Inflammatory macrophage (primary cell): ENCODE measurements around the gene LGR6.

ENCODE experiments used
- DNase-seq, 2 donors: peaks; one replicate each; pipeline ENCODE4 v3.0.0-alpha.2; 2020 to 2022

Gene LGR6

DNA sequence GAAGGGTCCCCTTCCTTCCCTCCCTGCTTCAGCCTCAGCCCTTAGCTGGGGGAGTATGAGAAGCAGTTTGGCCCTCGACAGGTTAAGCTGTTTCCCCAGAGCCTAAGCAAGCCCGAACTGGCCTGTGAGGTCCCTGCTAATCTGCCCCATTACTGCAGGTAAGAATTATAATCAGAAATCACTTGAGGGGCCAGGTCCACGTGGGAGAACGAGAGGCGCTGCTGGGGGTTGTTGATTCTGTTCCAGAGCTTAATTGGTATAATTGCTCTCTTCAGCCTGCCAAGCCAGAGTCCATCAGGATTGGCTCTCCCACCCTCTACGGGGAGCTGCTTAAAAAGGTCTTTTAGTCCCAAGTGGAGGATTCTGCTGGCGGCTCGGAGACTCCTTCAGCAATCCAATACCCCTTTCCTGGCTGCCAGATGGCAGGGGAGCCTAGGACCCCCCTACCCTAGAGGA is 77.3 kb downstream of the LGR6 start:
- DNase-seq = no peak

DNA sequence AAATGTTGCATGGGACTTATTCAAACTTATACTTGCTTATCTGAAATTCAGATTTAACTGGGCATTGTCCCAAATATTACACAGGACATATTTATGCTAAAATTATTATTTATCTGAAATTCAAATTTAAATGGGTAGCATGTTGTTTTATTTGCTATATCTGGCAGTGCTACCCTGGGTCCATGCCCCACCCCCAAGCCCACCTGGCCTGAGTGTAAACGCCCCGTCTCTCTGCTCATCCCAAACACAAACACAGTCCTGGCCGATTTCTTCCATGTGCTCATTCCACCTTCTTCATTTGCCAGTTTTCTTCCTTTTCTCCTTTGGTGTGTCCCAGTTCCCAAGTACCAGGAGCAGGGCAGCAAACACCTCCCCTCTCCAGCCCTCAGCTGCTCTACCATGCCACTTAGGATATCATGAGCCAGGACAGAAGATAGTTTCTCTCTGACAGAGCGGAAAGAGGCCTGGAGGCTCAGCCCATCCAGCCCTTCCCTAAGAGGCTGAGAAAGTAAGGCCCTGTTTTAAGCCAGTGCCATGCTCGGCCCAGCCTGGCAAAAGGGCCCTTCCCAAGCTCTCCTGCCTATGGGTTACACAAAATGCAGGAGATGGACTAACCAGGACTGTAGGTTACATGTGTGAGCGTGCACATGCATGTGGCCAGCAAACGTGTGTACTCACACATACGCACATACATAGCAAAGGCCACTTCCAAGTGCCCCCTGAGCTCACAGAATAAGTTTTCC is 78.7 kb downstream of the LGR6 start:
- no peak for DNase-seq

DNA sequence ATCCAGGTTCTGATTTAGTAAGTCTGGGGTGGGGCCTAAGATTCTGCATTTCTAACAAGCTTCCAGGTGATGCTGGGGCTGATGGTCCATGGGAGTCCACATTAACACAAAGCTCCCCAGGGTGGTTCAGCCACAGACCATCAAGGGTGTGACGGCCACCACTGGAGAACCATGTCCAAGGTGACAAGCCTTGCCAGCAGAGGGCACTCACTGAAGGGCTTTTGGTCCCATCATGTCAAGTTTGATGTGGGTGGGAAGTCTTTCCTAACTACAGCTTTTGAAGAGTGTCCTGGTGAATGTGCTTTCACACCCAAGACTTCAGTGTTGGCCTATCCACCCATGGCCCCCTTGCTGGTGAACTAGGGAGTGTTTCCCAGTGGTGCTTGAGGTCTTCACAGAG is 81.0 kb downstream of the LGR6 start:
- DNase-seq = peak; percentile 40 to 75

DNA sequence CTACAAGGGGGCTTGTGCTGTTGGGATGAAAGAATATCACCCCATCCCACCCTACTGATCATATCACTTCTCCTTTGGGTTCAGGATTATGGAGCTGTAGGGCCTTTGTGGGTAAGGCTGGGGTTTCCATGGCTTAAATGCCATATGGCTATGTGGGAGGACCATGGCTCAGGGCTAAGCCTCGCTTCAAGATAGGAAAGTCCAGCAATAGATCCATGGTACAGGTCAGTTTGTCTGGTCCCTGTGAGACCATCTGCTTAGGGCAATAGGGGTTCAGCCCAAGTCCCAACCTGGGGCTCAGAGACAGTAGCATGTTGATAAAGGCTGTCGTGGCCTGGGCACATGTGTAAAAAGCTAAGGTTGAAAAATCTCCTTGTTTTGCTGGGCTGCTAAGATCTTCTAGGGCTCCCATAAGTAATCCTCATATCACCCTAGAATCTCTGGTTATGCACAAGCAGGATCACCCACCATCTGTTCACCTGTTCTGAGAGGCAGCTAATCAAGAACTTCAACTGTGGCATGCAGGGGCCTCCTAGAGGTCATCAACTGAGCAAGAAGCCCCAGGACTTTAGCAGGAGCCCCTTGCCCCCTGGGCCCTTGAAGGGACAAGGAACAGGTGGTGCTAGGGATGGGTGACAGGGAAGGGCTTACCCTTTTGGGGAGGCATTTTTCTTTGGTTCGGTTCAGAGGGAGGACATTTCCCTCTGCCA is 81.6 kb downstream of the LGR6 start:
- no peak for DNase-seq

DNA sequence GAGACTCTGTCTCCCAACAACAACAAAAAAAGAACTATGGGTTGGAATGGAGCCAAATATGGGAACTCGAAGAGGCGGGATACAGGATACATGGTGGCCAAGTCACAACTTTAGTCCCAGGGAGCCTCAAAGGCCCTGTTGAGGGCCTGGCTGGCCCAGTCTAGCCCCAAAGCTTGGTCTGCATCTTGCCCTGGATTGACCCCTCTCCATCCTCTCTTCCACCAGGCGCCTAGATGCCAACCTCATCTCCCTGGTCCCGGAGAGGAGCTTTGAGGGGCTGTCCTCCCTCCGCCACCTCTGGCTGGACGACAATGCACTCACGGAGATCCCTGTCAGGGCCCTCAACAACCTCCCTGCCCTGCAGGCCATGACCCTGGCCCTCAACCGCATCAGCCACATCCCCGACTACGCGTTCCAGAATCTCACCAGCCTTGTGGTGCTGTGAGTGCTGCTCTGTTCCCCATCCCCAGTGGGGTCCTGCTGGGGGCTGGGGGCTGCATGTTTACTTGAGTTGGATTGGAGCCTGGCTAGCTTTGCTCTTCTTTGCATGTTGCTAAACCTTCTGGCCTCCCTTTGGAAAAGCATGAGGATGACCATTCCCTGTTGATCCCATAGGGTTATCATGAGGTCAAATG is 82.6 kb downstream of the LGR6 start:
- DNase-seq = no peak

DNA sequence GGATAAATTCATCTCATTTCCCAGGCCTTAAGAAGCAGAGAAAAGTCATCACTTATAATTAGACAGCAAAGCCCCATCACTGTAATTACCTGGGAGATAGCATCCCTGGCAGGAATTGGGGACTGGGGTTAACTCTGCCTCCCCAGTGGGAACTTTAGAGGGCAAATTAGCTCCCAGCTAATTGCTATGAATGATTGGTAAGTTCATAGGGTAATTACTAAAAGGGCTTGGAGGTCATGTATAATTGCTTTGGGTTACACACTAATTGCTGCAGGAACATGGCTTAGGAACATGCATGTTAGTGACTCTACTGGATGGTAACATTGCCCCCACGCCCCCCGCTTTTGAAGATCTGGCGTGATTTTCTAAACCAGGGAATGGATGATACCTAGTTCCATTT is 83.3 kb downstream of the LGR6 start:
- DNase-seq = no peak

DNA sequence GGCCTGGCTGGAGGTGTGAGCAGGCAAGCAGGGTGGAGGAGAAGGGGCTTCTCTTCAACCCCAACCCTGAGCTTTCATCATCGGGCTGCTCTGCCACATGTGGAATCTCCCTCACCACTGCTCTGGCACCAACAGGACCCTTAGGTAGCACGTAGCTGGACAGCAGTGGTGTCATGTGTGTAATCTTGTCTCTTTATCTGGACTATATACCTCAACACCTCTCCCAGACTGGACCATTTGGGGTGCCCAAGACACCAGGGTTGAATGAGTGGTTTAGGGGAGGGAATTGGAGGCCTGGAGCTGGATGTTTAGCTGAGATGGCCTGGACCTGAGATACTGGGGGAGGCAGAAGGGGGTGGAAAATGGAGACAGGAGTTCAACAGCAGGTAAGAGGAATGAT is 85.2 kb downstream of the LGR6 start:
- no peak for DNase-seq

DNA sequence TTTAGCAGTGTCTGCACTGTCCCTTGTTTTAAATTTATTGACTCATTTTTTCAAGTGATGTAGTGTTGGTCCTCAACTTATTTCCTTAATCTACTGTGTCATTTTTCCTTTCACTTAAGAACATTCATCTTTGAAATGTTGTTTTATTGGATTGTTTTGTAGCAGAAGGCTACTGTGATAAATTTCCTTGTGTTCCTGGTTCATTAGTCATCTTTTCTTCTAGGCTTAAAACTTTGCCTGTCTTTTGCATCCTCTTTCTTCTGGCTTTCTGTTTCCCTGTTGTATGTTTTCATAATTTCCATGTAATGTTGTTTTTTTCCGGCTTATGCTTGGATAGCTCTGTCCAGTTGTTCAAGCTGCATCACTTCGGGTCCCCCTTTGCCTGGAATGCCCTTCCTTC is 86.2 kb downstream of the LGR6 start:
- DNase-seq = no peak

DNA sequence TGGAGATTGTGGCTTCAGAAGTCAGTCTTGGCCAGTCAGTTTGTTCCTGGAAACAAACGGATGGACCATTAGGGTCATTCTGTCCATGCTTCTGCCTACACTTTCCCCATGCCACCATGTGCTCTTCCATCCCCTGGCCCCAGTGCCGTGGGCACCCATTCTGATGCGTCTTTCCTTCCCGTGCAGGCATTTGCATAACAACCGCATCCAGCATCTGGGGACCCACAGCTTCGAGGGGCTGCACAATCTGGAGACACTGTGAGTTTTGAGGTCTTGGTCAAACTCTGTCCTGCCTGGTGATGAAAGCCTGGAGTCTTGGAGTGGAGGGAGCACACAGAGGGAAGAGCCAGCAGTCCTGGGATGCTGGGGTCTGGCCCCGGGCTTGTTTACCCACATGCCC is 87.0 kb downstream of the LGR6 start:
- no peak for DNase-seq

DNA sequence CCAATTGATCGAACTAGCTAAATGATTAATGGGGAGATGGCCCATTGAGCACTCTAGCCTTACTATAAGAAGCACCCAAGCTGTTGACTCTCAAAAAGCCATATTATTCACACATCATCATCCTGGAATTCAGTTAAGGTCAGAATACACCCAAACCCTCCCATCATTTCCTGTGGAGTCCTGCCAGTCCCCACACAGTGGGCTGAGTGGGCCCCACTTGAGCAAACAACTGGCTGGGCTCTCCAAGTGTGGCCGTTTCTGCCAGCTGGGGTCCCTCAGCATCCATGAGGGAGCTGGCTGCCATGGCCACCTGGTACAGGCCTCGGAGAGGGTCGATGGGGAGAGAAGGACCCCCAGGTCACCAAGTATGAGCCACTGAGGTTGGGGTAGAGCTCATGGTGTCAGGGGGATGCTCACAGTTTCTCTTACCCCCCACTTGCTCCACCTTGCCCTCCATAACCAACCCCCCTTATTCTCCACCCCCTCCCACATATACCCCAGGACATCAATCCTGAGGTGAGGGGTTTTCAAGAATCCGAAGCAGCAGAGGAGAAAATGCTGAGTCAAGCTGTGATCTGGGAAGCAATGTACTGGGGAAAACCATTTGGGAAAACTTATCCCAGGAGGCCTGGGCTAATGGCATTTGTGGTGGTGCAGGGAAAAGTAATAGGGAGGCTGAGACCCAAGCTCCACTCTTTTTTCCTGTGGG is 87.9 kb downstream of the LGR6 start:
- DNase-seq = no peak

DNA sequence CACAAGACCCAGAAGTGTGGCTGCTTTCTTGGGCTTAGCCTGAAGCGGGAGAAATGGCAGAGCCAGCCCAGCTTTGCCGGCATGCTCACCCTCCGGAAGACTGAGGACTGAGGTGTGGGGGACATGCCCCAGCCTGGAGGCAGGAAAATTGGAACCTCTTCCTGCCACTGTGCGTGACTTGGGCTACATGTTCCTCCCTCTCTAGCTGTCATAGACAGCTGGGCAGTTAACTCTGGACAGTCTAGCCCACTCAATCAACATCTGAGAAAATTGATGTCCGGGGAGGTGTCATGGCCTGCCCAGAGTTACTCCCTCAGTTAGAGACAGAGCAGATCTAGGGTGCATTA is 88.4 kb downstream of the LGR6 start:
- no peak for DNase-seq

DNA sequence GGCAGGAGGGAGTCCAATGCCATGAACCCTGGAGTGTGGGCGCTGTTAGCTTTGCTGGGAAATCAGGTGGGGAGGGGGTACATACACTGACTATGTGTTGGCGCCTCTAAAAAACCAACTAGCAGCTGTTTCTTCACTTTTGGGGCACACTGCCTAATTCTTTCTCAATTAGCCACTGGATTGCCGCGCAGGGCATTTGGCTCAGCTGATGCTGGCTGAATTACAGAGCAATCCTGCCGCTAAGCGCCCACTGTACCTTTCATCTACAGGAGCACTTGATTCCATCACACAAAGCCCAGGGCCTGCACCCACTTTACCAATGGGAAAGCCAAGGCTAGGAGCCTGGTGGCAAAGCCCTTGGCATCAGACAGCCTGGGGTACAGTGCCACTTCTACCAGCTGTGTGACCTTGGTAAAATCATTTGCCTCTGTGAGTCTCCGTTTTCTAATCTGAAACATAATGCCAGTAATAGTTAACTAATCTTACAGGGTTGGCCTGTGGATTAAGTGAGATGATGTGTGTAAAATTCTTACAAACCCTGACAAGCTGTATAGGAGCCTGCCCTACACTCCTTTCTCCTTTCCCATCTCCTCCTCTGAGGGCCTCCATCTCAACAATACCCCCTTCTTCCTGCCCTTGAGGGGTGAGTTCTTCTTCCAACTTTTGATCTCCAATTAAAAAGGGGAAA is 89.1 kb downstream of the LGR6 start:
- DNase-seq = no peak

DNA sequence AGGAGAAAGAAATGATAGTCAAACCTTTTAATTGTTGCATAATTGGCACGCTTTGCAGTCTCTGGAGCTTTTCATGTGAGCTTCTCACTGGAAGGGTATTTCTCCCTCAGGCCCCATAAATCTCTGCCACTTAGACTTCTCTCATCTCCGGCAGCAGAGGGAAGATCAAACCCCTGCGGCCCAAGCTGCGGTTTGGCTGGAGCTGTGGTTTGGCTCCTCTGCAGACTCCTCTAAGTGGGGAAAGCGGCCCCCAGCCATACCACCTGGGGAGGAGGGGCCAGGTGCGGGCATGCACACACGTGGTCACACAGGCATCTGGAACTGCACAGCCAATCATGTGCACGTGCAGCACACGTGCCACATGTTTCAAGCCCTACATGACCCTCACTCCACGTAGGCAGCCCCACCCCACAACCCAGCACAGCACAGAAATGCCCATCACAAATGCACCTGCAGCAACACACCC is 89.8 kb downstream of the LGR6 start:
- no peak for DNase-seq

DNA sequence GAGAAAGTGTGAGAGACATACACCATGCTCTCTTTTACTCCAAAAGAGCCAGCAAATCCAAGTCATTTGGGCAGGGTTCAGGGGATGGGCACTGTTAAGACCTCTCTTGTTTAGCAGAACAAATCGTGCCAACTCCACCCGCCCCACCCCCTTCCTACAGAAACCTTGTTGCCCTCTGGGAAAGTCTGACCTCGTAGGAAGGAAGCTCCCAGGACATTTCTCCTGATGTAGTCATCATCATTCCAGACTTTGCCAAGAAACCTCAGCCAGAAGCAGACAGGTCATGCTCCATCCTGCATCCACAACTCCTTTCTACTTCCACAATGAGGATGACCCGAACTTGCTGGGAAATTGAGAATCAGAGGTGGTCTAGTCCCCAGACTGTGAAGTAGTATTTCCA is 90.4 kb downstream of the LGR6 start:
- no peak for DNase-seq

DNA sequence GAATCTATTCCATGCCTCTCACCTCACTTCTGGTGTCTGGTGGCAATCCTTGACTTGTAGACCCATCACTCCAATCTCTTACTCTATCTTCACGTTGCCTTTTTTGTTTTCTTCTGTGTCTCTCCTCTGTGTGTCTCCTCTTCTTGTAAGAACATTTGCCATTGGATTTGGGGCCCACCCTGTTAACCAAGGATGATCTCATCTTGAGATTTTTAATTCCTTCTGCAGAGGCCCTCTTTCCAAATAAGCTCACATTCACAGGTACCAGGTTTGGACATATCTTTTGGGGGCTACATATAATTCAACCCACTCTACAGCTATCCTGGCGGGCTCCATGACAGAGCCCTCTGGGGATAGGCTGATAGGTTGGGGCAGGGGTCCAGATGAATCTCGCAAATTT is 92.3 kb downstream of the LGR6 start:
- DNase-seq = no peak

DNA sequence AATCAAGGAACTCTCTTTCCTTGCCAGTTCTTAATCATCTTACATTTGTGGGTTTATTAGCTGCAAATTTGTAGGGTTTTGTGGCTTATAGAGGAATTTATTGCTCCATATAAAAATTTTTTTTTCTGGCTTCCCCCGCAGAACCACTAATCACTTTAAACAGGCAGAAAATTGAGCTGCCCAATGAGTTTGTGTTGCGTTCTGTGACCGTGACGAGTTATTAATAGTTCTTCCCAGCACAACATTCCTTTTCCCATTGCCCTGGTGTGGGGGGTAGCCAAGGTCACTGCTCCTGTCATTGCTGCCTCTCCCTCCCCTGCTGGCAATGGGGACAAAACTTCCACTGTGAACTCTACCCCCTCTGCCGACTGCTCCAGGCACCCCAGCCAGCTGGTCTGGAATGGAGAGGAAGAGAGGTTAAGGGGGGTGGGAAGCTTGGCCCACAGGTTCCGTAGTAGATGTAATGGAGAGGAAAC is 93.1 kb downstream of the LGR6 start:
- DNase-seq = no peak

DNA sequence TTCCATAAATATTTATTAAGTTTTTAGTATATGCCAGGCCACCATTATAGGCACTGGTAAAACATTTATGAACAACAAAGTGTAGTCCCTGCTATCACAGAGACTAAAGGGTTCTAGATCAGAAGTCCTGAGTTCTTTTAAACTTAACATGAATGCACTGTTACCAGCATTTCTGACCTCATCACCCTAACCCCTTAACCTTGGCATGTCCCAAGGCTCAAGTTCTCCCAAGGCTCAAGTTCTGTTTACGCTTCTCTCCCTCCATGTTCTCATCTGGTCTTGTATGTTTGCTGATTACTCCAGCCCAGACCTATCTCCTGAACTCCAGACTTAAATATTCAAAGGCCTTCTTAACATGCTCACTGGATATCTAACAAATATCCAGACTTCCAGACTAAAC is 93.6 kb downstream of the LGR6 start:
- no peak for DNase-seq

DNA sequence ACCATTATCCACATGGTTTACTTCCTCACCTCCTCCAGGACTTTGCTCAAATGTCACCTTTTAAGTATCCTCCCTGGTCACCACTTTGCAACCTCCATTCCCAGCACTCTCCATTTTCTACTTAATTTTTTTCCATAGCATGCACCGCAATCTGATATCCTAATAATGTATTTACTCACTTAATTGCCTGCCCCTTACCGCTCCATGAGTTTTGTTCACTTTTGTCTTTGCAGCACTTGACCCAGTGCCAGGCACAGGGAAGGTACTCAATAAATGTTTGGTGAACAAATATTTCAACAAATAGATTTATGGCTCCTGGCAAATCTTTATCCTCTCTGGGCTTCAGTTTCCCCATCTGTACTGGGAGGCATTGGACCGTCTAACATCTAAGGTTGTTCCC is 94.6 kb downstream of the LGR6 start:
- DNase-seq = no peak

DNA sequence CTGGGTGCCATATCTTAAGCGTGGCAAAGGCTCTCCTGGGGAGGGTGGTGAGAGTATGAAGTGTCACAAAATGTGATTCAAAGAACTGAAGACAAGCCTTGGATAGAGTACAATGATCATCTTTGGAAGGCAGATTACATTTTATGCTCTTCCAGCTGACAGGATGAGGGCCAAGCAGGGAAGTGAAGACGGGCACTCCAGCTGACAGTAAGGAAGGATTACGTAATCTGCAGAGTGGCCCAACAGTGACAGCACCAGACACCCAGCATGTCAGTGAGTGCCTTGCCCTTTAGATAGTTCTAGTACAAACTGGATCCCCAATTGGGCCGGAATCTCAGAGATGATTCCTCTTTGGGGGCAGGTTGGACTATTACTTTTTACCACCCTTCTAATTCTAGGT is 95.4 kb downstream of the LGR6 start:
- peak in 1 of 2 donors; percentile 69 for DNase-seq

DNA sequence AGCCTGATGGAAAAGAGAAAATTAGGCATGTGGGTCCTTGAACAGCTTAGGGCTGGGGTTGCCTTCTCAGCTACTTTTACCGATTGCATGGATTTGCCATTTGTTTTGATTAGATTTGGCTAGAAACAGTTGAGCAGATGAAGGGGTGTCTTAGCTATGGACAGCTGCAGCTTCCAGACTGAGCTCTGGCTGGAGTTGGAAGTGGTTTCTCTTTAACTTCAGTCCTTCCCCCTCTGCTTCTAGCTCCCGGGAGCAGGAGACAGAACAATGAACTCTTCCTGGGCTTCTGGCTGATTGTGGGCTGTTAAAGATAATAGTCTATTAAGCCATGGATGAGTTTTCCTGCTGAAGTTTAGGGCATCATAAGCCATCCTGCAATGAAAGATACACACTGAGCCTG is 97.4 kb downstream of the LGR6 start:
- DNase-seq = no peak

DNA sequence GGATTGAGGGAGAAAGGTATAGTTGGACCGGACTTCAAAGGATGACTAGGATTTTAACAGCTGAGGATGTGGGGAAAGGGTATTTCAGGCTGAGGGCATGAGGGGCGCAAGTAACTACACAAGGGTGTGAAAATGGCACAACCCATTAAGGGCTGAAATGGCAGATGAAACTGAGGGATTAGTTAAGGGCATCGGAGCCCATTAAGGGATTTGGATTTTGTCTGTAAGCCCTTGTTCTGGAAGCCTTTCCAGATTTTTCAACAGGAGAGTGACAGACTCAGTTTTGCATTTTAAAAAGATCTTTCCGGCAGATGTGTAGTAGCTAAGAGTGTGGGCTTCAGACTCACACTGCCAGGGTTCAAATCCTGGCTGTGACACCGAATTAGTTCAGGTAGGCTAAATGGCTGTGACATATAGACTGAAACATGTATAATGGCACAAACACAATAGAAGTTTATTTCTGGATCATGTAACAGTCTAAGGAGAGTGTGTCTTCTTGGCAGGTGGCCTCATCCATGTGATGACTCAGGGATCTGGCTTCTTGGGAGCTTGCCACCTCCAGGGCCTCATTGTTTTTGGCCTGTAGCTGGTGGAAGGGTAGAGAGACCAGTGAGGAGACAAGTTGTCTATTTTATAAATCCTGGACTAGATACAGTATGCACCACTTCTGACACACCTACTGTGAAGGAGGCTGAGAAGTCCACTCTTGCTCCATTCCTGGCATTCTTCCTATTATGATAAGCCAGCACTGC is 98.5 kb downstream of the LGR6 start:
- DNase-seq = no peak

DNA sequence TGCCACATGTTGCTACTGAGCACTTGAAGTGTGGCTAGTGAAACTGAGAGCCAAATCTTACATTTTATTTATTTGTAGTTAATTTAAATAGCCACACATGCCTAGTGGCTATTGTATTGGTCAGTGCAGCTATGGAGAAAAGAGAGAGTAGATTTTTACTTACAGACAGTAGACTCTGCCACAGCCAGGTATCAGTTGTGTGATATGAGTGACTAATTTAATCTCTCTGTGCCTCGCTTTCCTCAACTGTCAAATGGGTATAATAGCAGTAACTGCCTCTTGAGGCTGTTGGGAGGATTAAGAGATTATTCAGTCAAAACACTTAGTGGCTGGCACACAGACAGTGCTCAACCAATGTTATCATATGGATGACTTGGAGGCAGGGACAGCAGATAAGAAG is 99.2 kb downstream of the LGR6 start:
- DNase-seq = no peak
